SU-DHL-6 (cell line): ENCODE measurements around the gene NFIB.

Source experiments
- CTCF ChIP-seq: fragments of 200-600 bp; sonication (generic); IDR thresholded peaks from one replicate; pipeline ENCODE4 v1.5.1; 2017; ENCODE audit warnings: antibody characterized with exemption, mild to moderate bottlenecking, low read length, moderate library complexity; ENCODE audit not compliant: insufficient read depth, poor library complexity, severe bottlenecking
- EZH2phosphoT487 ChIP-seq: fragments of 200-600 bp; sonication (generic), shearing (Covaris generic); conservative IDR thresholded peaks from 2 replicates; pipeline ENCODE4 v1.6.1; 2018; ENCODE audit warnings: mild to moderate bottlenecking, antibody characterized with exemption, low read length, moderate library complexity, mixed read lengths

- no peak for TF ChIP-seq CTCF
- no peak for TF ChIP-seq EZH2phosphoT487
Observed at GRCh38 chr9:14236591-14236990, 77.3 kb downstream of the NFIB start.
